ENCODE results near the gene SLC44A4. TPM values are rescaled to one million over a fixed set of nuclear protein-coding genes. Genes with fewer than 3 reads are reported as not detected.

Gene SLC44A4
- total and polyA plus RNA-seq, 2 of the 8 experiments (the other 6 are each of a cell fraction or from before 2014, with no cell fraction given), result 4.8 to 7.0 TPM

GRCh38 chr6:31822036-31822821 is 56.6 kb downstream of the SLC44A4 start (continued):
- no peak for TF ChIP-seq SRF (IDR thresholded peaks at IDR 0.05; ENCODE audit: low read depth, low read length)
- TF ChIP-seq POLR2A (IDR thresholded peaks at IDR 0.05; ENCODE audit: control extremely low read depth in 1 of 2, low read depth in 2 of 2, low read length in 2 of 2), result no peak
- no peak for TF ChIP-seq TEAD4 (IDR thresholded peaks at IDR 0.05; ENCODE audit: low read depth, low read length)
- TF ChIP-seq JUND (IDR thresholded peaks at IDR 0.05; ENCODE audit: low read length), result no peak
- no peak for TF ChIP-seq SP1 (IDR thresholded peaks at IDR 0.05; ENCODE audit: low read depth, low read length)
- no peak for TF ChIP-seq CBX8 (IDR thresholded peaks at IDR 0.05; ENCODE audit: borderline replicate concordance, low read depth, low read length)
- no peak for TF ChIP-seq POU5F1 (IDR thresholded peaks at IDR 0.05; ENCODE audit: low read depth, low read length)
- TF ChIP-seq, protein P1, sequence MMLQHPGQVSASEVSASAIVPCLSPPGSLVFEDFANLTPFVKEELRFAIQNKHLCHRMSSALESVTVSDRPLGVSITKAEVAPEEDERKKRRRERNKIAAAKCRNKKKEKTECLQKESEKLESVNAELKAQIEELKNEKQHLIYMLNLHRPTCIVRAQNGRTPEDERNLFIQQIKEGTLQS (IDR thresholded peaks at IDR 0.05; ENCODE audit: insufficient read depth, low read depth, low read length), result no peak
- TF ChIP-seq POLR2AphosphoS5 (IDR thresholded peaks at IDR 0.05; ENCODE audit: low read depth, low read length), result no peak; the same call in 1 of the 2 replicates
- peak; percentile 84 for TF ChIP-seq MAFK (IDR thresholded peaks at IDR 0.05; ENCODE audit: low read depth, low read length)
- peak; percentile 55 for TF ChIP-seq SAP30 (IDR thresholded peaks at IDR 0.05; ENCODE audit: insufficient read depth, insufficient replicate concordance, low read length)
- no peak for TF ChIP-seq BRCA1 (IDR thresholded peaks at IDR 0.05; ENCODE audit: low read depth, low read length)
- TF ChIP-seq ZNF274 (IDR thresholded peaks at IDR 0.05; ENCODE audit: borderline replicate concordance, extremely low read depth, low read length), result no peak
- TF ChIP-seq SUZ12 (IDR thresholded peaks at IDR 0.05; ENCODE audit: low read length), result no peak
- TF ChIP-seq KDM5A (IDR thresholded peaks at IDR 0.05; ENCODE audit: low read length), result no peak
- TF ChIP-seq, protein P2, sequence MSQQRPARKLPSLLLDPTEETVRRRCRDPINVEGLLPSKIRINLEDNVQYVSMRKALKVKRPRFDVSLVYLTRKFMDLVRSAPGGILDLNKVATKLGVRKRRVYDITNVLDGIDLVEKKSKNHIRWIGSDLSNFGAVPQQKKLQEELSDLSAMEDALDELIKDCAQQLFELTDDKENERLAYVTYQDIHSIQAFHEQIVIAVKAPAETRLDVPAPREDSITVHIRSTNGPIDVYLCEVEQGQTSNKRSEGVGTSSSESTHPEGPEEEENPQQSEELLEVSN (IDR thresholded peaks at IDR 0.05), result no peak
- TF ChIP-seq TAF1 (IDR thresholded peaks at IDR 0.05; ENCODE audit: low read depth, low read length), result peak; percentile 81; the same call in 1 of the 2 replicates
- TF ChIP-seq NANOG (IDR thresholded peaks at IDR 0.05; ENCODE audit: insufficient read depth, low read depth, low read length, poor library complexity, severe bottlenecking), result no peak
- TF ChIP-seq HDAC2 (IDR thresholded peaks at IDR 0.05; ENCODE audit: borderline replicate concordance in 1 of 2, low read depth in 2 of 2, low read length in 2 of 2), result no peak
- TF ChIP-seq ASH2L (IDR thresholded peaks at IDR 0.05; ENCODE audit: low read length), result no peak
- no peak for TF ChIP-seq KDM4A (IDR thresholded peaks at IDR 0.05; ENCODE audit: low read depth, low read length, severe bottlenecking)
- peak; percentile 77 for TF ChIP-seq TAF7 (optimal IDR thresholded peaks at IDR 0.05; ENCODE audit: borderline replicate concordance, low read depth, low read length)
- no peak for TF ChIP-seq BCL11A (IDR thresholded peaks at IDR 0.05; ENCODE audit: low read depth in 2 of 2, low read length in 2 of 2)
- TF ChIP-seq SIRT6 (IDR thresholded peaks at IDR 0.05; ENCODE audit: low read length), result no peak

All from H1 (cell line).